Measurements from ENCODE around the gene WDR87. TPM values are rescaled to one million over a fixed set of nuclear protein-coding genes. Genes with fewer than 3 reads are reported as not detected.

Gene WDR87
- total RNA-seq, 1 experiment from 2014 or later = not detected

- Histone ChIP-seq H3K36me3 (ENCODE audit: control insufficient read depth, insufficient read depth, low read length) (no peaks in the 10 kb centered on the region), H3K27ac (ENCODE audit: low read length) (no peak overlapping the region), H3K4me3 (ENCODE audit: low read depth in 2 of 2, low read length in 2 of 2) (no peak overlapping the region), H3K9me3 (ENCODE audit: control insufficient read depth, insufficient read depth, low read depth, low read length) (no peaks in the 10 kb centered on the region), H3K4me1 (ENCODE audit: control insufficient read depth, insufficient read depth, low read length) (no peaks in the 10 kb centered on the region), H3K27me3 (ENCODE audit: control insufficient read depth, insufficient read depth, low read length) (peaks cover 24% of the 10 kb centered on the region; the same call in 1 of the 2 replicates)
- ATAC-seq (no peak), DNase-seq (ENCODE audit: low read depth, low spot score) (no peak)
- CTCF ChIA-PET = no interaction called here
- POLR2A ChIA-PET = no interaction called here
- intact Hi-C loops (cut with micrococcal nuclease; ENCODE audit: unreplicated experiment) (no loop called here), in situ Hi-C loops (cut with HindIII; ENCODE audit: low pct_unique_long_range_greater_than_20kb, low sequenced_read_pairs) (no loop called here)
- no peak for TF ChIP-seq SIN3A (IDR thresholded peaks at IDR 0.05; ENCODE audit: borderline replicate concordance, insufficient read depth, low read depth, low read length)
- TF ChIP-seq TCF7L2 (IDR thresholded peaks at IDR 0.05; ENCODE audit: low read depth, low read length) = no peak
- no peak for TF ChIP-seq REST (IDR thresholded peaks at IDR 0.05; ENCODE audit: insufficient read depth in 1 of 2, low read depth in 2 of 2, low read length in 1 of 2)
- TF ChIP-seq POLR2AphosphoS5 (IDR thresholded peaks at IDR 0.05; ENCODE audit: low read depth, low read length) = no peak
- TF ChIP-seq CTCF (IDR thresholded peaks at IDR 0.05) = no peak
- no TSS peak for BruUV-seq (replicated peaks)
Measured at GRCh38 chr19:37885392-37885791, 21.0 kb downstream of the WDR87 start.

GRCh38 chr19:37877147-37877546 is 29.2 kb downstream of the WDR87 start:
- Histone ChIP-seq H3K27me3 (ENCODE audit: control insufficient read depth, insufficient read depth, low read length) (no peaks in the 10 kb centered on the region), H3K36me3 (ENCODE audit: control insufficient read depth, insufficient read depth, low read length) (no peaks in the 10 kb centered on the region), H3K27ac (ENCODE audit: low read length) (no peak overlapping the region), H3K4me1 (ENCODE audit: control insufficient read depth, insufficient read depth, low read length) (no peaks in the 10 kb centered on the region), H3K4me3 (ENCODE audit: low read depth in 2 of 2, low read length in 2 of 2) (no peak overlapping the region), H3K9me3 (ENCODE audit: control insufficient read depth, insufficient read depth, low read depth, low read length) (no peaks in the 10 kb centered on the region)
- intact Hi-C loops (cut with micrococcal nuclease; ENCODE audit: unreplicated experiment) (no loop called here), in situ Hi-C loops (cut with HindIII; ENCODE audit: low pct_unique_long_range_greater_than_20kb, low sequenced_read_pairs) (no loop called here)
- ATAC-seq (no peak), DNase-seq (ENCODE audit: low read depth, low spot score) (no peak)
- TF ChIP-seq CTCF (IDR thresholded peaks at IDR 0.05) (no peak), REST (IDR thresholded peaks at IDR 0.05; ENCODE audit: insufficient read depth in 1 of 2, low read depth in 2 of 2, low read length in 1 of 2) (no peak), TCF7L2 (IDR thresholded peaks at IDR 0.05; ENCODE audit: low read depth, low read length) (no peak), SIN3A (IDR thresholded peaks at IDR 0.05; ENCODE audit: borderline replicate concordance, insufficient read depth, low read depth, low read length) (no peak), POLR2AphosphoS5 (IDR thresholded peaks at IDR 0.05; ENCODE audit: low read depth, low read length) (no peak)
- POLR2A ChIA-PET = no interaction called here
- BruUV-seq (replicated peaks) = no TSS peak
- CTCF ChIA-PET = no interaction called here
